ENCODE data around the gene CYB561A3.

The CYB561A3 gene

GRCh38 chr11:61315260-61315659, 46.4 kb downstream of the CYB561A3 start:
- DNase-seq, result no peak

GRCh38 chr11:61310749-61311148, 50.9 kb downstream of the CYB561A3 start:
- no peak for DNase-seq

- no peak for DNase-seq
These were observed 51.9 kb downstream of the CYB561A3 start for GRCh38 chr11:61309739-61310138.

GRCh38 chr11:61309141-61309540, 52.5 kb downstream of the CYB561A3 start:
- DNase-seq, result no peak

GRCh38 chr11:61307354-61307753, 54.3 kb downstream of the CYB561A3 start:
- no peak for DNase-seq

- DNase-seq, result no peak
These were observed 55.5 kb downstream of the CYB561A3 start for GRCh38 chr11:61306221-61306620.

- DNase-seq, result no peak
These were observed 56.3 kb downstream of the CYB561A3 start for GRCh38 chr11:61305417-61305816.

- DNase-seq, result no peak
These were observed 58.0 kb downstream of the CYB561A3 start for GRCh38 chr11:61303725-61304124.

- DNase-seq, result no peak
These were observed 59.1 kb downstream of the CYB561A3 start for GRCh38 chr11:61302550-61302949.
